ENCODE results near the gene TPK1. TPM values are rescaled to one million over a fixed set of nuclear protein-coding genes. Genes with fewer than 3 reads are reported as not detected.

The TPK1 gene
- total RNA-seq, 1 donor = 3.9 TPM

DNA sequence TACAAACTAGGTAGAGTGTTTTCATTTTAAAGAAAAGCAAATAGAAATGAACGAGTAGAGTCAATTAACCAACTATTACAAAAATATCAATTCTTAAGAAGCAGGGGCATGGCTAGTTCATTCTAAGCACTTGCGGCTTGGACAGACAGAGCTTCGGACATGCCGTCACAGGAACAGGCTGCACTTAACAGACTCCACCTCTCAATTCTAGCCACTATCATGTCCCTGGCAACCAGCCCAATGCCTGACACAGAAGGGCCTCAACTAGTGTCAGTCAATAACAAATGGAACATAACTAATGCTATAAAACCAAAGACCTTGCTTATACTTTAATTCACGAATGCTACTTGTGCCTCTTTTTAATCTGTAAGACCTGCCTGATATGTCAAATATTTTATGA, 74.4 kb downstream of the TPK1 start:
- TF ChIP-seq, protein P1, sequence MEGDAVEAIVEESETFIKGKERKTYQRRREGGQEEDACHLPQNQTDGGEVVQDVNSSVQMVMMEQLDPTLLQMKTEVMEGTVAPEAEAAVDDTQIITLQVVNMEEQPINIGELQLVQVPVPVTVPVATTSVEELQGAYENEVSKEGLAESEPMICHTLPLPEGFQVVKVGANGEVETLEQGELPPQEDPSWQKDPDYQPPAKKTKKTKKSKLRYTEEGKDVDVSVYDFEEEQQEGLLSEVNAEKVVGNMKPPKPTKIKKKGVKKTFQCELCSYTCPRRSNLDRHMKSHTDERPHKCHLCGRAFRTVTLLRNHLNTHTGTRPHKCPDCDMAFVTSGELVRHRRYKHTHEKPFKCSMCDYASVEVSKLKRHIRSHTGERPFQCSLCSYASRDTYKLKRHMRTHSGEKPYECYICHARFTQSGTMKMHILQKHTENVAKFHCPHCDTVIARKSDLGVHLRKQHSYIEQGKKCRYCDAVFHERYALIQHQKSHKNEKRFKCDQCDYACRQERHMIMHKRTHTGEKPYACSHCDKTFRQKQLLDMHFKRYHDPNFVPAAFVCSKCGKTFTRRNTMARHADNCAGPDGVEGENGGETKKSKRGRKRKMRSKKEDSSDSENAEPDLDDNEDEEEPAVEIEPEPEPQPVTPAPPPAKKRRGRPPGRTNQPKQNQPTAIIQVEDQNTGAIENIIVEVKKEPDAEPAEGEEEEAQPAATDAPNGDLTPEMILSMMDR (IDR thresholded peaks at IDR 0.05; ENCODE audit: insufficient read depth, low read depth, low read length) = no peak
- no peak overlapping the region for H3K4me3 ChIP-seq (ENCODE audit: low read depth, low read length)
- DNase-seq (ENCODE audit: low read depth) = no peak

DNA sequence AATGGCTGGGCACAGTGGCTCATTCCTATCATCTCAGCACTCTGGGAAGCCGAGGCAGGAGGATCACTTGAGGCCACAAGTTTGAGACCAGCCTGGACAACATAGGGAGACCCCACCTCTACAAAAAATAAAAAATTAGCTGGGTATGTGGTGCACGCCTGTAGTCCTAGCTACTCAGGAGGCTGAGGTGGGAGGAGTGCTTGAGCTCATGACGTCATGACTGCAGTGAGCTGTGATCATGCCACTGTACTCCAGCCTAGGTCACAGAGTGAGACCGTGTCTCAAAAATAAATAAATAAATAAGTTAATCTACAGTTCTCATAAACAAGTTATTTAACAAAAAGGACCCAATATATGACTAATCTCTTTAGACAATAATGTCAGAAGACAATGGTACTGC, 76.2 kb downstream of the TPK1 start:
- no peak overlapping the region for H3K4me3 ChIP-seq (ENCODE audit: low read depth, low read length)
- TF ChIP-seq, protein P1 (IDR thresholded peaks at IDR 0.05; ENCODE audit: insufficient read depth, low read depth, low read length) = no peak
- no peak for DNase-seq (ENCODE audit: low read depth)

DNA sequence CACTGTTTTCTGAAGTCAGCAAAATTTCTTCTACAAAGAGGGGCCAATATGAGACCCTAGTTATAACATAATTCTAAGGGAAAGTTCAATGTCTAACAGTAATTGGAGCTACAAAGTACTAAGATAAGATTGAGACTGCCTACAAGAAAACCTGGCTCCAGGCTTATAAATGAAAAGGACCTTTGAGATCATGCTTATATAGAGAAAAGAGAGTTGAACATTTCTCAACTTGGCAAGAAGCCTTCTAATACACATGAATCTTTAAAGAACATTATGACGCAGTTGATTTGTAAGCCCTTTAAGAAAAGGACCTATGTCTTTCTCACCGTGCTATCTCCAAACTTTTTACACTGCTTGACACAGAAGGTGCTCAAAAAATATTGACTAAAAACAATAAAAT, 87.9 kb downstream of the TPK1 start:
- TF ChIP-seq, protein P1 (IDR thresholded peaks at IDR 0.05; ENCODE audit: insufficient read depth, low read depth, low read length) = no peak
- DNase-seq (ENCODE audit: low read depth) = no peak
- no peak overlapping the region for H3K4me3 ChIP-seq (ENCODE audit: low read depth, low read length)

DNA sequence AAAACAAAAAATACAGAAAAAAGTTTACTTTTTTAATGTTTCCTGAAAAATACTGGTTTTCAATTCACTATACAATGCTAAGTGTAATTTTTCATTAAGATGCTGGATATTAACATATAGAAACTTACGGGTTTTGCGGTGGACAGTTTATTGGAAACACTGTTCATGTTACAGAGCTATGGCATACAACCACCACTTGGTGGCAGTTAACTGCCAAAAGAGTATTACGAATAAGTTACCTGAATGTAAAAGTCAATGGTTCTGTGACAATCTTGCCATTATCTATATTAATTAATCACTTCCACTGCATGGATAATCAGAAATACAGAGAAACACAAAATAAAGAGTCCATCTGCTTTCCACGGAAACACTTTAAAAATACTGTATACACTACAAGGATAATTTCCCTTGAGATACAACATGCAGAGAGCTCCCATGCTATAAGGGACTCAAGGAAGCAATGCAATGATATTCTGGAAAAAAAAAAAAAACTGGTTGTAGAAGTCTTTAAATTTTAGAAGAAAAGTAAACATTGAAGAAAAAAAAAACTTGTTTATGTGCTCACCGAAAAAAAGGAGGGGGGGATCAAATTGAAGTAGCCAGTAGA, 97.0 kb downstream of the TPK1 start:
- peak; percentile 15 for DNase-seq (ENCODE audit: low read depth)
- TF ChIP-seq, protein P1 (IDR thresholded peaks at IDR 0.05; ENCODE audit: insufficient read depth, low read depth, low read length) = peak; percentile 55
- H3K4me3 ChIP-seq (ENCODE audit: low read depth, low read length) = no peak overlapping the region

DNA sequence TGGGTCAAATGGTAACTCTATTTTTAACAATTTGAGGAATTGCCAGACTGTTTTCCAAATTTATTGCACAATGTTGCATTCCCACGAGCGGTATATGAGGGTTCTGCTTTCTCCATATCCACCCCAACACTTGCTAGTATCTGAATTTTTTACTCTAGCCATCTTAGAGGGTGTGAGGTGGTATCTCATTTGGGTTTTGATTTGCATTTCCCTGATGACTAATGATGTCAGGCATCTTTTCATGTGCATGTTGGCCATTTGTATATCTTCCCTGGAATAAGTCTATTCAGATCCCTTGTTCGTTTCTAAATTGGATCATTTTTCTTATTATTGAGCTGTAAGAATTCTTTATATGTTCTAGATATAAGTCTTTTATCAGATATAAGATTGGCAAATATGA, 97.7 kb downstream of the TPK1 start:
- TF ChIP-seq, protein P1 (IDR thresholded peaks at IDR 0.05; ENCODE audit: insufficient read depth, low read depth, low read length) = no peak
- no peak overlapping the region for H3K4me3 ChIP-seq (ENCODE audit: low read depth, low read length)
- no peak for DNase-seq (ENCODE audit: low read depth)

DNA sequence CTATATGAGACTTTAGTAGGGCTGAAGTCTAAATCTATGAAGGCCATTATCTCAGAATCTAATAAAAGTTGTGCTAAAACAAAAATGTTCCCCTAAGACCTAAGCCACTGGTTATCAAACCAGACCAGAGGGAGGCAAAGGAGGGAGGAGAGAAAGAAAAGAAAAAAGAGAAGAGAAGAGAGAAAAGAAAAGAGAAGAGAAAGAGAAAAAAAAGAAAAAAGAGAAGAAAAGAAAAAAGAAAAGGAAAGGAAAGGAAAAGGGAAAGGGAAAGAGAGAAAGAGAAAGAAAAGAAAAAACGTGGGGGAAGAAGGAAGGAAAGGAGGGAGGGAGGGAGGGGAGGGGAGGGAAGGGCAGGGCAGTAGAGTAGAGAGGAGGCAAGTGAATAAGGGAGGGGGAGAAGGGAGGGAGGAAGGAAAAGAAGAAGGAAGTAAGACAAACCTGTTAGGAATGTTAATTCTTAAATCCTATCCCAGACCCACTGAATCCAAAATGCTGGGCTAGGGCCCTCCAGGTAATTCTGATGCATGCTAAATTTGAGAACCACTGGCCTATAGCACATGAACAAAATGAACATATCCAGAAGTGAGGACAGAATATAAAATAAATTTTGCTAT, 98.9 kb downstream of the TPK1 start:
- H3K4me3 ChIP-seq (ENCODE audit: low read depth, low read length) = no peak overlapping the region
- TF ChIP-seq, protein P1 (IDR thresholded peaks at IDR 0.05; ENCODE audit: insufficient read depth, low read depth, low read length) = no peak
- DNase-seq (ENCODE audit: low read depth) = no peak
